Activated CD8-positive, alpha-beta memory T cell treated with anti-CD3 and anti-CD28 coated beads, Interleukin-2, amount 50 U/mL, for 1 hour (primary cell): ENCODE results near the gene ENOX2.

Experiments
- DNase-seq: peaks from one replicate; pipeline ENCODE4 v3.0.0-alpha.2; 2020; ENCODE audit errors: extremely low read depth

The ENOX2 gene

DNA sequence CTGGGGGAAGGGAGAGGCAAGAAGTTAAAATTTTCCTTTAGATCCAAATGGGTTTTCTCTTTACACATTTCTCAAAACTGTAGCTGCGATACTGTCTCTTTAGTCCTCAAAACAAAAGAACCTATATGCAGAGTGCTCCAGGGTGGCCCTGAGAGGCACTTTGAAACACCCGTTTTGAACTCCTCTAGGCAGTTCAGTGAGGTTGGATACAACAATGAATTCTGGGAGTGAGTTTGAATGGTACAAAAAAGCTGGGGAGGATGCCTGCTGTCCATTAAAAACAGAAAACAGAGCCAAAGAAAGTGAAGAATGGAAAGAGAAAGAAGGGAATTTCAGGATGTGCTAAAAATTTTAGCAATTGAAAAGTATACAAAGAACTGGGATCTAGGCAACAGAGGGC, 23.1 kb downstream of the ENOX2 start:
- DNase-seq = no peak

DNA sequence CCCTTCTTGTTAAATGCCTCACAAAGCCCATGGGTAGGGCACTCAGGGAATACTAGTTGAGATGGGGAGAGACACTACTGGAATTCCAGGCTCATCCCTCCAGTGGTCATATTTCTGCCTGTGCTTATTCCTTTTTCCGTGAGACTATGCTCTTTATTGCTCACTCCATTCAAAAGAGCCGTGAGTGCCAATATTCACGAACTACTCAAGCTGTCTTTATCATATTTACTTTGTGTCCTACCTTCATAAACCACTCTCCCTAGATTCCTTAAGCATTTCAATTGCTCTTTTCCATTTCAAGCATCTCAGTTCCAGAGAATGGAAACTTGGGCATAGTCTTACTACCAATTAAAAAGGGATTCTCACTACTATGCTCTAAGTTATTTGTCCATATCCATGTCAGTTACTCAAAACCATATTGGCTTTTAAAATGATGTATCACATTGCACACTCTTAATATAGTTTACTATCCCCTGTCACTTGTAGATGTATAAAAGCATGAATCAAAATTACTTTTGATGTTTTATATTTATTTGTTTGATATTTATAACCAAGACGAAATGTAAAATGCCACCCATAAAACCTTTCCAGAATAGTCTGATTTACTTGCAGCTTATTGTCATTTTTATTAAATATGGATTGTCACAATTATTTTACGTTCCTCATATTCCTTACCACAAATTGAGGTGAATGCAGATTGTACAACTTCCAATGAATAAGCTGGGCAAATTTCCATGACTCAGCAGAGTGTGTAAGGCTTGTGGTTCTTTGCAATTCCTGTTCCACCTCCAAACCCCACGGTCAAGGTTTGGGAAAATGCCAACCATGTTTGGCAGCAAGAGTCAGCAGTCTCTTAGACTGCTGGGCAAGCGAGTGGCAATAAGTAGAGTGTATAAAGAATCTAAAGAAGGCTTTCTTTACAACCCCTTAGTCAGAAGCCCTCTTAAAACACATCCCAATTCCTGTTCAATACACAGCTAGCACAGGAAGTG, 24.4 kb downstream of the ENOX2 start:
- DNase-seq = no peak

DNA sequence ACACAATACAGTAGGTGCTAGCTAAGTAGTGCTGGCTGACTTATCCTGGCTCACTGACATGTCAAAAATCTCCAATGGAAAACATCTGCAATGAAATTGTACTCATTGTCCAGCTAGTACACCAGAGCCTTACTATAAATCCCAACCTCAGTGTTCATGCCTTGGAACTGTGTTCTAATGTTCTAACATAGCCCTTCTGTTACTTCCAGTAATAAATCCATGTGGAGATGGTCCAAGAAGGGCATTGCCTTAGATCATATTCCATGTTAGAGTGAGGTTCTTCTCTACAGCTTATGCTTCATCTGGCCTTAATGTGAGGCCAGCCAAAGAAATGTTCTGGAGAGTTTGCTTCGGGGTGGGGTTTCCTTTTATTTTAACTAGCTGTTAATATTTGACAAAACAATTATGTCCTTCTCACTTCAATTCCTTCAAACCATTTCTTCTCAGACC, 25.1 kb downstream of the ENOX2 start:
- DNase-seq = no peak

GRCh38 chrX:130876226-130876625, 26.8 kb downstream of the ENOX2 start:
- DNase-seq = no peak

DNA sequence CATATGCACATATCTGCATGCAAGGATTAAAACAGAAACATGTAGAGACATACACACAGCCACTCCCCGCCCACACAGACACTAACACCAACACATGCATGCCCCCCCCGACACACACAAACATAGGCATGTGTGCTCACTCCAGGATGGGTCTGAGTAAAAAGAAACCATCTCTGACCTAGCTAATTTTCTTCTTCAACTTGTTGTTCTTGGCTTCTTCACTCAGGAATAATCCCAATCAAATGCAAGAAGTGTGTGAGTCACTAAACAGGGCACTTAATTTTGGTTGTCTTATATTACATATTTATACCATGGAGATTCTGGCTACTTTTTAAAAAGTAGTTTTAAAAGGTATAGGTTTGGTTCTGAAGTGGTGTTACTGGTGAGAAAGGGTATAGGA, 28.3 kb downstream of the ENOX2 start:
- no peak for DNase-seq

GRCh38 chrX:130869239-130869638, 33.8 kb downstream of the ENOX2 start:
- DNase-seq = no peak

DNA sequence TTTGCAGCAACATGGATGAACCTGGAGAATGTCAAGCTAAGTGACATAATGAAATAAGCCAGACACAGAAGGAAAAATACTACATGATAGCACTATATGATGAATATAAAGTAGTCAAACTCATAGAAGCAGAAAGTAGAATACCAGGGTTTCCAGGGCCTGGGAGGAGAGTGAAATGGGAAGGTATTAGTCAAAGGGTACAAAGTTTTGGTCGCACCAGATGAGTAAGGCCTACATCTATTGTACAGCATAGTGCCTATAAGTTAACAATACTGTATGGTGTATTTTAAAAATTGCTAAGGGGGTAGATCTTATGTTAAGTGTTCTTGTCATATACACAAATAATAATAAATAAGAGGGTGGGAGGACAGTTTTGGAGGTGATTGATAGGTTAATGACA, 41.5 kb downstream of the ENOX2 start:
- DNase-seq = no peak

DNA sequence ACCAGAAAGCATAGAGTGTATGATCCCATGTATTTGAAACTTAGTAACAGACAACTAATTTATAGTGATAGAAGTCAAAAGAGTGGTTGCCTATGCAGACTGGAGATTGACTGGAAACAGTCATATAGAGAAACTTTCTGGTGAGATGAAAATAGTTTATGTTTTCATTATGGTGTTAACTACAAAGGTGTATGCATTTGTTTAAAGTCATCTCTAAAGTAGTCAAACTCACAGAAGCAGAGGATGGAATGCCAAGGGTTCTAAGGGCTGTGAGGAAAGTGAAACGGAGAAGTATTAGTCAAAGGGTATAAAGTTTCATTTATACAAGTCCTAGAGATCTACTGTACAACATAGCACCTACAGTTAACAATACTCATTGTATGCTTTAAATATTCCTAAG, 45.8 kb downstream of the ENOX2 start:
- DNase-seq = no peak

DNA sequence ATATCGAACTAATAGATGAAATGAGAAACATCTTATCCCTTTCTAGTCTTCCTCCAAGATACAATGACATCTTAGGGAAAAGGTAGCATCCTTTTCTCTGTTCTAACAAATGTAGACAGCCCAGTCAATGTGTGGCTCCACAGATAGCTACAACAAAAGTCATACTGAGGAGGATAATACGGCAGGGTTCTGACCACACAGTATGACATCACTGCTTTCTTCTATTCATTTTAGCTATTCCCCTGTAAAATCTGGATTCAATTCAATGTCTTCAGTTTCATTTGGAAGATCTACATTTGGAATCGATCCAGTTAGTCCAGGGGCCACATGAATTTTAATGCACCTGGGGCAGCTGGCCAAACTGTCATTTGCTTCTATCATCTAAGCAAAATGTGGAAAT, 51.4 kb downstream of the ENOX2 start:
- DNase-seq = no peak

- no peak for DNase-seq
Observed at GRCh38 chrX:130848763-130849162, 54.2 kb downstream of the ENOX2 start.

- DNase-seq = no peak
Observed at GRCh38 chrX:130846746-130847145, 56.3 kb downstream of the ENOX2 start.

DNA sequence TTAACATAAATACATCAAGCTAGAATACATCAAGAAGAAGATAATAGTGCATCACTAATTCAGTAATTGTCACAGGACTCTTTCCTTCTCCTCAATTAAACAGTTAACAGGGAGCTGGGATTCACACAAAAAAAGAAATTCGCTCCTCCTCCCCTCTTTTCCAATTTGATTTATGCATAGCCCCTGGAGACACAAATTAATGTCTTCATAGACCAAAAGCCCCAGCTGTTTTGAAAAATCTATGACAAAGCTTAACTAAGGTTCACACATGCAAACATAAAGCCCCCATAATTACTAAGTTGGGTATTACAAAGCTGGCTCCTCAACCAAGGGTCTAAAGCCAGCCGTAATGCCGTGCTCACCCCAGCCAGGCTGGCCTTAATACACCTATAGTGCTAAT, 61.2 kb downstream of the ENOX2 start:
- DNase-seq = no peak

- no peak for DNase-seq
Observed at GRCh38 chrX:130840345-130840744, 62.7 kb downstream of the ENOX2 start.

GRCh38 chrX:130836447-130836846, 66.6 kb downstream of the ENOX2 start:
- DNase-seq = no peak

DNA sequence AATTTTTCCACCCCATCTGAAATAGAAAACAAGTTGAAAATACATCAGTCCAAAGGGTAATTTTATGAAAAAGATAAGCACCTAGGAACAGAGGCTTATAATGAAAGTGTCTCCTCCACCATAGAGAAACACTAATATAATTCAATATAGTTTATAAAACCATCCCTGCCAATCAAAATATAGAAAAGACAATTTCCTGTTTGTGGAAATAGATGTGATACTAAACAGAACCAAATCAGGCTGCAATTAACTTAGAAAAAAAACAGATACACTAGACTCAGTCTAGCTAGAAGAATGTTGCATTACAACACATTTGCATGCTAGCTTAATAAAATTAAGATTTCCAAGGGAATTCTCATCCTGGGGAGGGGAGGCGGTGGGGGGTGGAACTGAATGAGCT, 68.2 kb downstream of the ENOX2 start:
- no peak for DNase-seq

- DNase-seq = no peak
Observed at GRCh38 chrX:130834149-130834548, 68.9 kb downstream of the ENOX2 start.

DNA sequence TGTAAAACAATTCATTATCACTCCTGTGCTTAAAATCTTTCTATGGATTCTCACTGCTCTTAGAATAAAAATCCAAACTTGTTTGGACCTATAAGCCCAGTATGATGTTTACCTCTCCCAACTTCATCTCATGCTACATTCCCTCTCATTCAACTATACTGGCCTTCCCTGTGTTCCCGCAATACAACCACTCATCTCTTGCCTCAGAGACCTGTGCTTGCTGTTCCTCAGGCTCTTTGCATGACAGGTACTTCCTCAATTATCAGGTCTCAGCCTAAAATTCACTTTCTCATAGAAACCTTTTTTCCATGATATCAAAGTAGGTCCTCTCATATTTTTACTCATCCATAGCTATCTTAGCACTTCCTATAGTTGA, 71.7 kb downstream of the ENOX2 start:
- DNase-seq = no peak

DNA sequence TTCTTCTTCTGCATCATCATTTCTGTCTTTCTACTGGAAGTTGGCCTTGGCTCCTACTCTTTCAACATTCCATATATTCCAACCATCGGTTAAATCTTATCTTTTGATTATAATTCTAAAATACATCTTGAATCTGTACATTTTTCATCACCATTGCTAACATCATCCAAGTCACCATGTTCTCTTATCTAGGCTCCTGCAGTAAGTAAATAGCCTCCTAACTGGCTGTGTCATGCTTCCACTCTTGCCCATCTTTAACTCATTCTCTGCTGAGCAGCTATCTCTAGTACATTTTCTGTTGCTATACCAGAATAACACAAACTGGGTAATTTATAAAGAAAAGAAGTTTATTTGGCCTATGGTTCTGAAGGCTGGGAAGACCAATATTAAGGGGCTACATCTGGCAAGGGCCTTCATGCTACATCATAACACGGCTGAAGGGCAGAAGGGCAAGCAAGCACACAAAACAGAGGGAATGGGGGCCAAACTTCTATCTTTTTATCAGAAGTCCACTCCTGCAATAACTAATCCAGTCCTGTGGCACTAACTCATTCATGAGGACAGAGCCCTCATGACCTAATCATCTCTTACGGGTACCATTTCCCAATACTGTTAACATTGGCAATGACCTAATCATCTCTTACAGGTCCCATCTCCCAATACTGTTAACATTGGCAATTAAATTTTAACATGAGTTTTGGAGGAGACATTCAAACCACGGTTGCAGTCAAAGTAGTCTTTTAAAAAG, 72.2 kb downstream of the ENOX2 start:
- DNase-seq = no peak

DNA sequence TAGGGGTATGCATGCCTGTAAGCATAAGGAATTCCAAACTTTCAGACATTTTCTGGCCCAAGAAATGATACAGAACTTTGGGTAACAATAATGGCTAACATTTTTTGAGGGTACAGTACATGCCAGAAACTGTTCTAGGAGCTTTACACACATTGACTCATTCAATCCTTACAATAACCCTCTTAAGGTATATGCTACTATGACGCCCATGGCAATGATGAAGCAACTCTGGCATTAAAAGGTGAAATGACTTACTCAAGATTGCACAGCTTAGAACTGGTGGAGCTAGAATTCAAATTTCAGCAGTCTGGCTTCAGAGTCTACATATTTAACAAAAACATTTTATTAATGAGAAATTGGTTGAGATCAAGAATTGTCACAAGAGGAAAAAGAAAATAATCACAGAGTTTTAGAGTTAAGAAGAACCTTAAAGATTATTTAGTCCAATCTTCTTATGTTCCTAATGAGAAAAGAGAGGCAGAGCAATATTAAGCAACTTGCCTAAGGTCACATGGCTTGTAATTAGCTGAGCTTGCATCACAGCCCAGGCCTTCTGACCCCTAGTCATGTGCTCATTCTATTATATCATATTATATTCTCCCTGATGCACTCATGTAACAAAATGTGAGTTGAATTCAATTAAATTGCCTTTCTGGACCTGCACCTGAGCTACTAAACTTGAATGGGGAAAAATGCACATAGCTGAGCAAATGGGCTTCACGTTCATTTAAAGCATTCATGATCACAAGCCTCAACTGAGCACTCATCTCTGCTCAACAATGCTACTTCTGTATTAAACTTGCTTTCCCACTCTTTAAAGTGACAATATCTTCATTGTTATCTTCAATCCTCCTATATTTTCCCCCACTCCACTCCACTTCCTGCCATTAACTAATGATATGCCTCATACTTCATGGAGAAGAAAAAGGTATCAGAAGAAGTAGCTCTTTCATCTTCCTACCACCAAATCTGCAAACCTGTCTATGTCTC, 73.2 kb downstream of the ENOX2 start:
- DNase-seq = no peak

- DNase-seq = no peak
Observed at GRCh38 chrX:130828641-130829040, 74.4 kb downstream of the ENOX2 start.

DNA sequence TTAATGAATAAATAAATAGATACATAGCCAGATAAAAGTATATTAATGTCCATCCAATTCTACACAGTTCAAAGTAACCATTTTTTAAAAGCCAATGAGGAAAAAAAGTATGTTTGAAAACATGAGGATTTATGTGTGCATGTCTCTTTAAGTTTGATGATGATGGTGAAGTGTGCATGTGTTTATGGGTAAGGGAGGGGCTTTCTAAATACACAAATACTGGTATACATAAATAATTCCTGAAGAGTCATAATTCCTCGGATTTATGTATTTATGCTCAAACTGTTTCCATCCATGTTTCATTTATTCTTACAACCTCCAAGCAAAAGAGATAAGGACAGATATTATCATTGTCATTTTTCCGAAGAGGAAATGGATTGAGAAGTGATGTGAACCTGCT, 75.4 kb downstream of the ENOX2 start:
- no peak for DNase-seq

DNA sequence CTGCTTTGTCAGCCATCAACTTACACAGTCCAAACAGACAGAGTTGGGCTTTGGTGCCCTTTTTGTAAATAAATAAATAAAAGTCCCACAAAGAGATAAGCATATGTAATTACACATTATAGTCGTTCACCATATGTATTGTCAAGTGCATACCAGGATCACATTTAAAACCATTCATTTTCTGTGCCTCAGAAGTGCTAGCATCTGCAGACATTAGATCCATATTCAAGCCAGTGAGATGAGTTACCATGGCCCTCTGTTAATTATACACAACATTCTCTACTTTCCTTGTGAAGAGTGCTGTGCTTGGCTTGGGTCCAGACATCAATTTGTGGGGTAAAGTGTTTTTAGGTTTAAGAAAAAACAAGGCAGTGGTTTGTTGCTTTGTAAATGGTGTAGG, 76.8 kb downstream of the ENOX2 start:
- no peak for DNase-seq
